IMR-90 (cell line): ENCODE measurements around the gene MT1G. TPM values are rescaled to one million over a fixed set of nuclear protein-coding genes. Genes with fewer than 3 reads are reported as not detected.

Experiments used
- ATAC-seq: fragments of 200-7000 bp; cut with Tn5 transposase; 2 replicates; pipeline ENCODE4 v1.9.1; 2020; ENCODE audit warnings: low read depth, mild to moderate bottlenecking, moderate library complexity
- BruUV-seq: library from RNA; stranded (reverse); fragments of 400-500 nt; replicated peaks from 2 replicates; lab custom pipeline; 2021; lab: Mats Ljungman, UMichigan
- CTCF ChIA-PET: fragments of 300-600 bp; formaldehyde crosslinking; extraction: SDS; loops from one replicate; lab custom pipeline; 2021; ENCODE audit warnings: antibody characterized with exemption; lab: Yijun Ruan, JAX
- POLR2A ChIA-PET: fragments of 300-600 bp; sonication (Branson Sonifier 250); formaldehyde crosslinking; loops from one replicate; lab custom pipeline; 2022; ENCODE audit warnings: antibody characterized with exemption; ENCODE audit not compliant: unreplicated experiment; lab: Charles Lee
- DNase-seq: peaks from one replicate; pipeline ENCODE4 v3.0.0; 2013
- H2AFZ ChIP-seq: replicated peaks from 2 replicates; pipeline ENCODE3; 2013; ENCODE audit warnings: low read length, mild to moderate bottlenecking; ENCODE audit not compliant: poor library complexity
- H2AK5ac ChIP-seq: 2 replicates; pipeline ENCODE4 v1.6.1; 2013; ENCODE audit warnings: low read depth, low read length, inconsistent platforms
- H2AK9ac ChIP-seq: replicated peaks from 2 replicates; pipeline ENCODE3; 2013; ENCODE audit warnings: mild to moderate bottlenecking, low read depth, low read length, moderate library complexity; ENCODE audit not compliant: poor library complexity
- H2BK120ac ChIP-seq: 2 replicates; pipeline ENCODE4 v1.6.1; 2013; ENCODE audit warnings: low read depth, low read length, inconsistent platforms
- H2BK15ac ChIP-seq: 3 replicates; pipeline ENCODE4 v1.6.1; 2013; ENCODE audit warnings: low read depth, low read length, inconsistent platforms
- H2BK20ac ChIP-seq: 2 replicates; pipeline ENCODE4 v1.6.1; 2013; ENCODE audit warnings: low read depth, mild to moderate bottlenecking, inconsistent platforms, low read length, moderate library complexity
- H2BK5ac ChIP-seq: 2 replicates; pipeline ENCODE4 v1.6.1; 2013; ENCODE audit warnings: mild to moderate bottlenecking, low read depth, low read length, inconsistent platforms; ENCODE audit not compliant: poor library complexity, severe bottlenecking
- H3K14ac ChIP-seq: replicated peaks from 2 replicates; pipeline ENCODE4 v1.6.1; 2013; ENCODE audit warnings: low read depth, low read length, inconsistent platforms
- H3K18ac ChIP-seq: 2 replicates; pipeline ENCODE4 v1.6.1; 2013; ENCODE audit warnings: low read depth, low read length, control low read depth
- H3K23ac ChIP-seq: 2 replicates; pipeline ENCODE4 v1.6.1; 2013; ENCODE audit warnings: low read depth, low read length, inconsistent platforms
- H3K27ac ChIP-seq: 2 replicates; pipeline ENCODE4 v1.5.1; 2013; ENCODE audit warnings: mild to moderate bottlenecking, control low read depth, low read length; ENCODE audit not compliant: insufficient read depth
- H3K27me3 ChIP-seq: 2 replicates; pipeline ENCODE4 v1.6.1; 2013; ENCODE audit warnings: low read length; ENCODE audit not compliant: control insufficient read depth, insufficient read depth
- H3K36me3 ChIP-seq: 2 replicates; pipeline ENCODE4 v1.6.1; 2013; ENCODE audit warnings: low read length, mixed read lengths; ENCODE audit not compliant: control insufficient read depth, insufficient read depth
- H3K4ac ChIP-seq: 2 replicates; pipeline ENCODE4 v1.6.1; 2013; ENCODE audit warnings: low read depth, low read length, inconsistent platforms
- H3K4me1 ChIP-seq: 2 replicates; pipeline ENCODE4 v1.6.1; 2013; ENCODE audit warnings: low read length, mixed read lengths; ENCODE audit not compliant: control insufficient read depth, insufficient read depth
- H3K4me2 ChIP-seq: 2 replicates; pipeline ENCODE4 v1.6.1; 2013; ENCODE audit warnings: low read depth, mild to moderate bottlenecking, control low read depth, low read length, moderate library complexity
- H3K4me3 ChIP-seq: 2 replicates; pipeline ENCODE4 v1.5.1; 2013; ENCODE audit warnings: low read depth, mild to moderate bottlenecking, control low read depth, low read length, moderate library complexity; ENCODE audit not compliant: insufficient read depth
- H3K56ac ChIP-seq: 2 replicates; pipeline ENCODE4 v1.6.1; 2013; ENCODE audit warnings: low read length, inconsistent platforms; ENCODE audit not compliant: insufficient read depth; ENCODE audit errors: extremely low read depth
- H3K79me1 ChIP-seq, 2 experiments: 2 replicates each; pipeline ENCODE4 v1.6.1; 2013; ENCODE audit warnings: low read length in 2 of 2, inconsistent platforms in 1 of 2, low read depth in 1 of 2
- H3K9ac ChIP-seq: 2 replicates; pipeline ENCODE4 v1.6.1; 2013; ENCODE audit warnings: low read depth, low read length, control low read depth
- H3K9me1 ChIP-seq: 2 replicates; pipeline ENCODE4 v1.6.1; 2013; ENCODE audit warnings: low read length, inconsistent platforms; ENCODE audit not compliant: insufficient read depth
- H3K9me3 ChIP-seq: 2 replicates; pipeline ENCODE4 v1.6.1; 2013; ENCODE audit warnings: low read length; ENCODE audit not compliant: control insufficient read depth, insufficient read depth
- H4K20me1 ChIP-seq: 2 replicates; pipeline ENCODE4 v1.6.1; 2013; ENCODE audit warnings: low read length, inconsistent platforms; ENCODE audit not compliant: insufficient read depth
- H4K5ac ChIP-seq: 2 replicates; pipeline ENCODE4 v1.6.1; 2013; ENCODE audit warnings: mild to moderate bottlenecking, low read depth, low read length, control low read depth
- H4K8ac ChIP-seq, 2 experiments: 2 replicates each; pipeline ENCODE4 v1.6.1; 2013; ENCODE audit warnings: low read depth in 2 of 2, low read length in 2 of 2, control low read depth in 1 of 2, inconsistent platforms in 1 of 2
- H4K91ac ChIP-seq: 2 replicates; pipeline ENCODE4 v1.6.1; 2013; ENCODE audit warnings: low read depth, low read length, inconsistent platforms; ENCODE audit not compliant: insufficient read depth
- CEBPB ChIP-seq: IDR thresholded peaks from 2 replicates; pipeline ENCODE4 v1.6.1; 2012; ENCODE audit warnings: low read depth, low read length, improper control_type of control experiment
- CHD1 ChIP-seq: IDR thresholded peaks from 2 replicates; pipeline ENCODE4 v1.6.1; 2012; ENCODE audit warnings: low read depth, low read length, improper control_type of control experiment
- ELK1 ChIP-seq: fragments of 150-350 bp; IDR thresholded peaks from 2 replicates; pipeline ENCODE4 v1.6.1; 2016; ENCODE audit warnings: low read depth, mild to moderate bottlenecking, low read length, moderate library complexity, borderline replicate concordance
- FOS ChIP-seq: fragments of 150-350 bp; IDR thresholded peaks from 2 replicates; pipeline ENCODE4 v1.6.1; 2016; ENCODE audit warnings: low read depth, low read length
- MAFK ChIP-seq: IDR thresholded peaks from 2 replicates; pipeline ENCODE4 v1.6.1; 2012; ENCODE audit warnings: low read depth, low read length, improper control_type of control experiment
- MAZ ChIP-seq: IDR thresholded peaks from 2 replicates; pipeline ENCODE4 v1.6.1; 2012; ENCODE audit warnings: low read depth, mild to moderate bottlenecking, low read length, improper control_type of control experiment, moderate library complexity, borderline replicate concordance
- MXI1 ChIP-seq: IDR thresholded peaks from 2 replicates; pipeline ENCODE4 v1.6.1; 2012; ENCODE audit warnings: low read depth, mild to moderate bottlenecking, low read length, moderate library complexity, borderline replicate concordance
- NFE2L2 ChIP-seq: fragments of 150-350 bp; IDR thresholded peaks from 2 replicates; pipeline ENCODE4 v1.6.1; 2016; ENCODE audit warnings: low read depth, mild to moderate bottlenecking, low read length
- POLR2A ChIP-seq: IDR thresholded peaks from 2 replicates; pipeline ENCODE4 v1.6.1; 2012; ENCODE audit warnings: mild to moderate bottlenecking, low read depth, low read length
- RAD21 ChIP-seq: IDR thresholded peaks from 2 replicates; pipeline ENCODE4 v1.6.1; 2012; ENCODE audit warnings: low read length, improper control_type of control experiment
- RCOR1 ChIP-seq: IDR thresholded peaks from 2 replicates; pipeline ENCODE4 v1.6.1; 2012; ENCODE audit warnings: mild to moderate bottlenecking, low read length, improper control_type of control experiment; ENCODE audit not compliant: insufficient replicate concordance
- RFX5 ChIP-seq: IDR thresholded peaks from 2 replicates; pipeline ENCODE4 v1.8.0; 2012; ENCODE audit warnings: low read depth, mild to moderate bottlenecking, low read length, moderate library complexity
- SMC3 ChIP-seq: fragments of 150-350 bp; IDR thresholded peaks from 2 replicates; pipeline ENCODE4 v1.6.1; 2016; ENCODE audit warnings: low read depth, mild to moderate bottlenecking, antibody characterized with exemption, low read length, moderate library complexity
- USF2 ChIP-seq: fragments of 150-350 bp; IDR thresholded peaks from 2 replicates; pipeline ENCODE4 v1.6.1; 2017; ENCODE audit warnings: mild to moderate bottlenecking, antibody characterized with exemption, low read length, low read depth
- WGBS, 2 experiments: methylation state at CpG; one replicate each; pipeline versions ENCODE4 v1.1.5 to v1.1.7; 2013; ENCODE audit warnings: missing lambda C conversion rate in 2 of 2; ENCODE audit not compliant: insufficient read length in 1 of 2; ENCODE audit errors: extremely low coverage in 2 of 2; 5-methylcytosine and 5-hydroxymethylcytosine counted together
- dilution Hi-C: fragments of 300-500 bp; cut with HindIII; formaldehyde crosslinking; loops from one replicate; pipeline ENCODE4 v1.14.3; 2018; ENCODE audit warnings: low sequenced_read_pairs; ENCODE audit not compliant: unreplicated experiment
- in situ Hi-C: fragments of 300-500 bp; cut with MboI; formaldehyde crosslinking; loops from 3 replicates; pipeline ENCODE4 v1.14.3; 2019; ENCODE audit warnings: low sequenced_read_pairs, inconsistent platforms, mixed read lengths
- intact Hi-C: fragments of 100-400 bp; cut with micrococcal nuclease; formaldehyde crosslinking; loops from 2 replicates; pipeline ENCODE4 v1.10.0; 2022
- polyA plus RNA-seq, 3 experiments: library from polyadenylated mRNA; depleted of rRNA; stranded (reverse); fragments of >200 nt; gene quantifications; 2 replicates each; pipeline ENCODE4 v1.2.3, GENCODE V29; 2012; ENCODE audit warnings: low replicate concordance in 1 of 3
- total RNA-seq: library from RNA; depleted of rRNA; stranded (reverse); fragments of >200 nt; gene quantifications from 2 replicates; pipeline ENCODE4 v1.2.3, GENCODE V29; 2012

The MT1G gene
- total and polyA plus RNA-seq, 2 of the 4 experiments (the other 2 are of a cell fraction) = 0.48 TPM; not detected in 1

- Histone ChIP-seq H3K27me3 (peaks cover 76% of the 10 kb centered on the region), H3K18ac (no peak within 1 kb of the TSS), H3K9me3 (no peaks in the 10 kb centered on the region), H3K4me3 (no peak within 1 kb of the TSS), H3K27ac (no peak within 1 kb of the TSS), H2BK15ac (no peak within 1 kb of the TSS), H4K91ac (no peak within 1 kb of the TSS), H3K79me1 (no peaks in the 10 kb centered on the region), H3K23ac (no peak within 1 kb of the TSS), H2AK9ac (no peak within 1 kb of the TSS), H3K56ac (no peak within 1 kb of the TSS), H3K4me1 (no peaks in the 10 kb centered on the region), H2BK120ac (no peak within 1 kb of the TSS), H2AFZ (no peak within 1 kb of the TSS), H2AK5ac (no peak within 1 kb of the TSS), H3K14ac (no peak within 1 kb of the TSS), H3K36me3 (no peaks in the 10 kb centered on the region), H4K20me1 (no peaks in the 10 kb centered on the region; the same call in 1 of the 2 replicates), H4K5ac (no peak within 1 kb of the TSS), H3K4ac (no peak within 1 kb of the TSS), H3K4me2 (no peak within 1 kb of the TSS), H3K9ac (no peak within 1 kb of the TSS), H4K8ac (no peak within 1 kb of the TSS), H2BK20ac (no peak within 1 kb of the TSS), H3K9me1 (0 out of 2 replicates have a peak, but pooled peaks cover 3% of the 10 kb centered on the region), H2BK5ac (no peak within 1 kb of the TSS)
- intact Hi-C loops (no loop called here), in situ Hi-C loops (no loop called here), dilution Hi-C loops (no loop called here)
- ChIA-PET CTCF (no interaction called here), POLR2A (no interaction called here)
- BruUV-seq = no TSS peak
- 80% methylated on average over 1 of the region's 7 CpGs; no CpG with 5 or more reads in 1 of the 2 experiments for WGBS, 2 experiments
- TF ChIP-seq FOS (no peak), MAZ (no peak), RCOR1 (no peak), POLR2A (no peak), CEBPB (no peak), RAD21 (no peak), MAFK (no peak), ELK1 (no peak), MXI1 (no peak), CHD1 (no peak), RFX5 (no peak), NFE2L2 (no peak), USF2 (no peak), SMC3 (no peak)
- no peak for ATAC-seq
- no peak for DNase-seq
Observed at GRCh38 chr16:56651586-56651985, 16.3 kb downstream of the MT1G start, which contains the start of gene MT1B. Gene MT1B (plus strand): TSS chr16:56651886. CDS start chr16:56651954, 68 bp downstream.
